ENCODE measurements around the gene SOX10. TPM values are rescaled to one million over a fixed set of nuclear protein-coding genes. Genes with fewer than 3 reads are reported as not detected.

The SOX10 gene
- total and polyA plus RNA-seq, 10 donors: 0.09 to 1.8 (median 0.21) TPM; not detected in 4

GRCh38 chr22:38030311-38031133 is 46.2 kb upstream of the SOX10 start:
- intact Hi-C loops (cut with DNase I; ENCODE audit: low total_unique reads): no loop called here
- no peak overlapping the region for H3K4me3 ChIP-seq
- TF ChIP-seq, protein P1, sequence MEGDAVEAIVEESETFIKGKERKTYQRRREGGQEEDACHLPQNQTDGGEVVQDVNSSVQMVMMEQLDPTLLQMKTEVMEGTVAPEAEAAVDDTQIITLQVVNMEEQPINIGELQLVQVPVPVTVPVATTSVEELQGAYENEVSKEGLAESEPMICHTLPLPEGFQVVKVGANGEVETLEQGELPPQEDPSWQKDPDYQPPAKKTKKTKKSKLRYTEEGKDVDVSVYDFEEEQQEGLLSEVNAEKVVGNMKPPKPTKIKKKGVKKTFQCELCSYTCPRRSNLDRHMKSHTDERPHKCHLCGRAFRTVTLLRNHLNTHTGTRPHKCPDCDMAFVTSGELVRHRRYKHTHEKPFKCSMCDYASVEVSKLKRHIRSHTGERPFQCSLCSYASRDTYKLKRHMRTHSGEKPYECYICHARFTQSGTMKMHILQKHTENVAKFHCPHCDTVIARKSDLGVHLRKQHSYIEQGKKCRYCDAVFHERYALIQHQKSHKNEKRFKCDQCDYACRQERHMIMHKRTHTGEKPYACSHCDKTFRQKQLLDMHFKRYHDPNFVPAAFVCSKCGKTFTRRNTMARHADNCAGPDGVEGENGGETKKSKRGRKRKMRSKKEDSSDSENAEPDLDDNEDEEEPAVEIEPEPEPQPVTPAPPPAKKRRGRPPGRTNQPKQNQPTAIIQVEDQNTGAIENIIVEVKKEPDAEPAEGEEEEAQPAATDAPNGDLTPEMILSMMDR (IDR thresholded peaks at IDR 0.05 in 8 of 11, conservative IDR thresholded peaks at IDR 0.05 in 3 of 11): no peak
- TF ChIP-seq POLR2A (IDR thresholded peaks at IDR 0.05) (no peak), POLR2AphosphoS5 (IDR thresholded peaks at IDR 0.05) (no peak)
- WGBS, 5 donors: 83 to 91% (median 88%) methylated on average over 16 of the region's 16 CpGs
- H3K27me3 ChIP-seq (replicated peaks in 1 of 7): no peaks in the 10 kb centered on the region
- no peak overlapping the region for H3K27ac ChIP-seq
- H3K36me3 ChIP-seq: no peaks in the 10 kb centered on the region
- peaks cover 0 to 27% (median 11%) of the 10 kb centered on the region in 6 donors for H3K4me1 ChIP-seq
- no peaks in the 10 kb centered on the region for H3K9me3 ChIP-seq
- DNase-seq: no peak

DNA sequence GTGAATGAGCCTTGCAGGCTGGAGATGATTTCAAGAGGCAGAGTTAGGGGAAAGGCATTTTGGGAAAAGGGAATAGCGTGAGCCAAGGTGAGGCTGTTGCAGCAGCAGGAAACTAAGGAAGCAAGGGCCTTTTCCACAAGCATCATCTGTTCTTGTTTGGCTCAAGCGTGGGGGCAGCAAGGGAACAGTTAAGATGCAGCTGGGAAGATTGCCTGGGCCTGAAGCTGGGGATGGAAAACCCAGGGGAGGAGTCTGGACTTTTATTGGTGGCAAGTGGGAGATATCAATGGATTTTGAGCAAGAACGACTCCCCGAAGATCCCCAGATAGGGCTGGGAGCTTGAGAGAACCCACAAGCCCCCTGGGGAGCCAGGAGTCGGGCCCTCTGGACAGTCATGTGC is 45.5 kb upstream of the SOX10 start:
- no peak overlapping the region for H3K4me3 ChIP-seq
- intact Hi-C loops (cut with DNase I; ENCODE audit: low total_unique reads): no loop called here
- peaks cover 0 to 23% (median 11%) of the 10 kb centered on the region in 6 donors for H3K4me1 ChIP-seq
- TF ChIP-seq POLR2A (IDR thresholded peaks at IDR 0.05) (no peak), POLR2AphosphoS5 (IDR thresholded peaks at IDR 0.05) (no peak)
- TF ChIP-seq, protein P1 (IDR thresholded peaks at IDR 0.05 in 8 of 11, conservative IDR thresholded peaks at IDR 0.05 in 3 of 11): no peak
- no peaks in the 10 kb centered on the region for H3K9me3 ChIP-seq
- DNase-seq: no peak
- H3K36me3 ChIP-seq: no peaks in the 10 kb centered on the region
- no peak overlapping the region for H3K27ac ChIP-seq
- 75 to 88% (median 80%) methylated on average over 5 of the region's 5 CpGs for WGBS, 5 donors
- no peaks in the 10 kb centered on the region for H3K27me3 ChIP-seq (replicated peaks in 1 of 7)

- Histone ChIP-seq H3K4me1 (peaks cover 0 to 18% (median 9%) of the 10 kb centered on the region in 6 donors), H3K36me3 (no peaks in the 10 kb centered on the region), H3K9me3 (no peaks in the 10 kb centered on the region), H3K27ac (no peak overlapping the region), H3K4me3 (no peak overlapping the region), H3K27me3 (replicated peaks in 1 of 7) (no peaks in the 10 kb centered on the region)
- DNase-seq: no peak
- intact Hi-C loops (cut with DNase I; ENCODE audit: low total_unique reads): no loop called here
- TF ChIP-seq, protein P1 (IDR thresholded peaks at IDR 0.05 in 8 of 11, conservative IDR thresholded peaks at IDR 0.05 in 3 of 11): no peak
- TF ChIP-seq POLR2A (IDR thresholded peaks at IDR 0.05): no peak
- TF ChIP-seq POLR2AphosphoS5 (IDR thresholded peaks at IDR 0.05): no peak
Measured at GRCh38 chr22:38029370-38029769, 45.0 kb upstream of the SOX10 start.

- WGBS, 5 donors: 79 to 92% (median 91%) methylated on average over 12 to 15 of the region's 15 CpGs
- Histone ChIP-seq H3K36me3 (no peaks in the 10 kb centered on the region), H3K9me3 (no peaks in the 10 kb centered on the region), H3K27ac (no peak overlapping the region), H3K4me1 (peaks cover 0 to 10% (median 3%) of the 10 kb centered on the region in 6 donors), H3K4me3 (no peak overlapping the region), H3K27me3 (replicated peaks in 1 of 7) (no peaks in the 10 kb centered on the region)
- DNase-seq: no peak
- intact Hi-C loops (cut with DNase I; ENCODE audit: low total_unique reads): no loop called here
- TF ChIP-seq POLR2A (IDR thresholded peaks at IDR 0.05): no peak
- TF ChIP-seq, protein P1 (IDR thresholded peaks at IDR 0.05 in 8 of 11, conservative IDR thresholded peaks at IDR 0.05 in 3 of 11): no peak
Measured at GRCh38 chr22:38028344-38029130, 44.2 kb upstream of the SOX10 start.

Measured in spleen (tissue), 11 donors.